GM12873 (cell line): Measurements from ENCODE around the gene WWOX.

Experiments
- CTCF ChIP-seq: IDR thresholded peaks from 2 replicates; pipeline ENCODE4 v1.5.1; 2012; ENCODE audit warnings: low read depth, mild to moderate bottlenecking, moderate library complexity, low read length, control low read depth; ENCODE audit not compliant: insufficient read depth; ENCODE audit errors: missing control alignments

WWOX gene

GRCh38 chr16:78122774-78123315 is 23.4 kb downstream of the WWOX start:
- peak; percentile 21 for TF ChIP-seq CTCF

- TF ChIP-seq CTCF: no peak
These were observed 25.8 kb downstream of the WWOX start for GRCh38 chr16:78125112-78125844.

- no peak for TF ChIP-seq CTCF
These were observed 27.2 kb downstream of the WWOX start for GRCh38 chr16:78126662-78127061.

- TF ChIP-seq CTCF: no peak
These were observed 27.7 kb downstream of the WWOX start for GRCh38 chr16:78127130-78127529.

GRCh38 chr16:78128913-78129312 is 29.5 kb downstream of the WWOX start:
- TF ChIP-seq CTCF: no peak

- TF ChIP-seq CTCF: no peak
These were observed 29.9 kb downstream of the WWOX start for GRCh38 chr16:78129349-78129748.

- no peak for TF ChIP-seq CTCF
These were observed 30.7 kb downstream of the WWOX start for GRCh38 chr16:78130083-78130608.
